Inflammatory macrophage treated with lipopolysaccharide for 1 hour (primary cell): ENCODE data around the gene SH3PXD2B.
"Not testable (repeated sequence)": the region's sequence is repeated elsewhere in the genome, so short reads cannot be mapped to it uniquely, and the experiment has no call there.

ENCODE experiments used
- DNase-seq, 2 donors: peaks; one replicate each; pipeline ENCODE4 v3.0.0-alpha.2; 2020 to 2022

SH3PXD2B gene

GRCh38 chr5:172334196-172334595 is 120.1 kb downstream of the SH3PXD2B start:
- DNase-seq = no peak

GRCh38 chr5:172326901-172327300 is 127.4 kb downstream of the SH3PXD2B start:
- not testable (repeated sequence) for DNase-seq

GRCh38 chr5:172325452-172325851 is 128.9 kb downstream of the SH3PXD2B start:
- DNase-seq = no peak

GRCh38 chr5:172322028-172322965 is 132.0 kb downstream of the SH3PXD2B start:
- no peak for DNase-seq

GRCh38 chr5:172321593-172321992 is 132.7 kb downstream of the SH3PXD2B start:
- no peak for DNase-seq

- DNase-seq = no peak
Observed at GRCh38 chr5:172319708-172320441, 134.4 kb downstream of the SH3PXD2B start.

GRCh38 chr5:172315587-172316493 is 138.5 kb downstream of the SH3PXD2B start:
- no peak for DNase-seq

- DNase-seq = peak; percentile 54 to 70
Observed at GRCh38 chr5:172313915-172314314, 140.4 kb downstream of the SH3PXD2B start.

GRCh38 chr5:172312286-172312685 is 142.0 kb downstream of the SH3PXD2B start:
- DNase-seq = no peak

GRCh38 chr5:172311605-172312004 is 142.7 kb downstream of the SH3PXD2B start:
- DNase-seq = no peak

- DNase-seq = no peak
Observed at GRCh38 chr5:172311026-172311425, 143.3 kb downstream of the SH3PXD2B start.

- no peak for DNase-seq
Observed at GRCh38 chr5:172305380-172305779, 148.9 kb downstream of the SH3PXD2B start.

- peak; percentile 45 to 47 for DNase-seq
Observed at GRCh38 chr5:172303572-172304335, 150.6 kb downstream of the SH3PXD2B start.

- no peak for DNase-seq
Observed at GRCh38 chr5:172303162-172303561, 151.2 kb downstream of the SH3PXD2B start.

GRCh38 chr5:172302047-172302710 is 152.1 kb downstream of the SH3PXD2B start:
- no peak for DNase-seq

- no peak for DNase-seq
Observed at GRCh38 chr5:172299916-172300439, 154.3 kb downstream of the SH3PXD2B start.

- DNase-seq = no peak
Observed at GRCh38 chr5:172294831-172295230, 159.5 kb downstream of the SH3PXD2B start.

GRCh38 chr5:172293745-172294342 is 160.5 kb downstream of the SH3PXD2B start:
- no peak for DNase-seq

- peak; percentile 72 to 81 for DNase-seq
Observed at GRCh38 chr5:172293054-172293744, 161.1 kb downstream of the SH3PXD2B start.

- DNase-seq = not testable (repeated sequence)
Observed at GRCh38 chr5:172291837-172292236, 162.5 kb downstream of the SH3PXD2B start.
